Spleen (tissue), 7 donors: ENCODE measurements around the gene GZMA.

Experiments used
- POLR2A ChIP-seq, 3 donors: fragments of 450-650 bp; IDR thresholded peaks; one replicate each; pipeline ENCODE4 v1.5.1; 2017; ENCODE audit warnings: antibody characterized with exemption in 3 of 3, mild to moderate bottlenecking in 1 of 3
- POLR2AphosphoS5 ChIP-seq, 3 donors: sonication (generic); formaldehyde crosslinking; IDR thresholded peaks; one replicate each; pipeline ENCODE4 v1.5.1; 2017; ENCODE audit warnings: antibody characterized with exemption in 3 of 3
- TF ChIP-seq, protein P1 (sequence below), 11 experiments: fragments of 200-600 bp in 7 of 11; fragments of 450-650 bp in 4 of 11; sonication (generic) in 4 of 11; IDR thresholded peaks in 8 of 11; conservative IDR thresholded peaks in 3 of 11; 1 replicate in 7 of 11; 2 replicates in 4 of 11; pipeline versions ENCODE4 v1.4.0 to v1.8.0; 2016 to 2021; ENCODE audit warnings: antibody characterized with exemption in 11 of 11, inconsistent platforms in 4 of 11, mild to moderate bottlenecking in 1 of 11
- donor health status: DM: no; HTN: no; CAD: no; lungs with moderate emphysema.
- donor health status: DM: no; HTN: no; CAD: no.
- donor health status: DM: no; HTN: no; CAD: no.

DNA sequence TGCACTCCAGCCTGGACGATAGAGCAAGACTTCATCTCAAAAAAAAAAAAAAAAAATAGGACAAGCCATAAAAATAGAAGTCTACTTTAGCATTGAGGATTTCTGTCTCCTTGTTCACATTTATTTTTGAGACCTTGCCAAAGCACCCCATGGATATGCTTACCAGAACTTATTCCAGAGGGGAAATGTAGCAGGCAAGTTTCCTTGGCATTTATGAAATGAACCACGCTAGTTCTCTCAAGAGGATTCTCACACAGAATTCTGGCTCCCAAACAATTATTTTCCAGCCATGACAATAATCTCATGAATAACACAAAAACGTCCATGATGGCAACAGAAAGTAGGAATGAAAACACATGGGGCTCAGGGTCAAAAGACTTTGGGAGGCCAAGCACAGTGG, 34.1 kb downstream of the GZMA start:
- TF ChIP-seq POLR2AphosphoS5 (IDR thresholded peaks at IDR 0.05) (no peak), POLR2A (IDR thresholded peaks at IDR 0.05) (no peak)
- TF ChIP-seq, protein P1, sequence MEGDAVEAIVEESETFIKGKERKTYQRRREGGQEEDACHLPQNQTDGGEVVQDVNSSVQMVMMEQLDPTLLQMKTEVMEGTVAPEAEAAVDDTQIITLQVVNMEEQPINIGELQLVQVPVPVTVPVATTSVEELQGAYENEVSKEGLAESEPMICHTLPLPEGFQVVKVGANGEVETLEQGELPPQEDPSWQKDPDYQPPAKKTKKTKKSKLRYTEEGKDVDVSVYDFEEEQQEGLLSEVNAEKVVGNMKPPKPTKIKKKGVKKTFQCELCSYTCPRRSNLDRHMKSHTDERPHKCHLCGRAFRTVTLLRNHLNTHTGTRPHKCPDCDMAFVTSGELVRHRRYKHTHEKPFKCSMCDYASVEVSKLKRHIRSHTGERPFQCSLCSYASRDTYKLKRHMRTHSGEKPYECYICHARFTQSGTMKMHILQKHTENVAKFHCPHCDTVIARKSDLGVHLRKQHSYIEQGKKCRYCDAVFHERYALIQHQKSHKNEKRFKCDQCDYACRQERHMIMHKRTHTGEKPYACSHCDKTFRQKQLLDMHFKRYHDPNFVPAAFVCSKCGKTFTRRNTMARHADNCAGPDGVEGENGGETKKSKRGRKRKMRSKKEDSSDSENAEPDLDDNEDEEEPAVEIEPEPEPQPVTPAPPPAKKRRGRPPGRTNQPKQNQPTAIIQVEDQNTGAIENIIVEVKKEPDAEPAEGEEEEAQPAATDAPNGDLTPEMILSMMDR (IDR thresholded peaks at IDR 0.05 in 8 of 11, conservative IDR thresholded peaks at IDR 0.05 in 3 of 11): no peak
